Loucy (cell line): ENCODE data around the gene ADARB2.

Experiments
- H2AFZ ChIP-seq: fragments of 200-600 bp; sonication (generic); 2 replicates; pipeline ENCODE4 v1.6.0; 2016; ENCODE audit warnings: antibody characterized with exemption, mild to moderate bottlenecking, low read length, moderate library complexity
- H3F3A ChIP-seq: fragments of 200-600 bp; 2 replicates; pipeline ENCODE4 v1.6.0; 2016; ENCODE audit warnings: antibody characterized with exemption, low read depth, mild to moderate bottlenecking
- H3K27me3 ChIP-seq: fragments of 200-600 bp; sonication (generic); 2 replicates; pipeline ENCODE4 v1.6.1; 2014; ENCODE audit warnings: low read length, mild to moderate bottlenecking; ENCODE audit not compliant: insufficient read depth, poor library complexity, severe bottlenecking
- H3K36me3 ChIP-seq: fragments of 200-600 bp; sonication (generic); 2 replicates; pipeline ENCODE4 v1.6.1; 2016; ENCODE audit warnings: low read length; ENCODE audit not compliant: insufficient read depth
- H3K4me1 ChIP-seq: fragments of 200-600 bp; sonication (generic); 2 replicates; pipeline ENCODE4 v1.5.1; 2014; ENCODE audit warnings: low read length, mild to moderate bottlenecking; ENCODE audit not compliant: insufficient read depth, poor library complexity, severe bottlenecking
- H3K4me2 ChIP-seq: fragments of 200-600 bp; sonication (generic); 2 replicates; pipeline ENCODE4 v1.6.0; 2014; ENCODE audit warnings: antibody characterized with exemption, low read length, low read depth, mild to moderate bottlenecking; ENCODE audit not compliant: poor library complexity, severe bottlenecking
- H3K4me3 ChIP-seq: fragments of 200-600 bp; sonication (generic); 2 replicates; pipeline ENCODE4 v1.5.1; 2014; ENCODE audit warnings: low read length, mild to moderate bottlenecking, mixed read lengths; ENCODE audit not compliant: poor library complexity, severe bottlenecking
- H3K79me2 ChIP-seq: fragments of 200-600 bp; sonication (generic); 2 replicates; pipeline ENCODE4 v1.6.1; 2014; ENCODE audit warnings: low read length; ENCODE audit not compliant: insufficient read depth
- H3K9ac ChIP-seq: fragments of 200-600 bp; sonication (generic); 2 replicates; pipeline ENCODE4 v1.6.0; 2014; ENCODE audit warnings: mild to moderate bottlenecking, low read depth, low read length, moderate library complexity; ENCODE audit not compliant: poor library complexity, severe bottlenecking
- H3K9me2 ChIP-seq: fragments of 200-600 bp; sonication (generic); replicated peaks from 2 replicates; pipeline ENCODE4 v1.6.1; 2016; ENCODE audit warnings: low read depth, low read length, mixed read lengths
- H3K9me3 ChIP-seq: fragments of 200-600 bp; sonication (generic); 2 replicates; pipeline ENCODE4 v1.6.1; 2014; ENCODE audit warnings: mild to moderate bottlenecking, antibody characterized with exemption, low read length, low read depth; ENCODE audit not compliant: insufficient read depth
- H4K20me1 ChIP-seq: fragments of 200-600 bp; sonication (generic); 2 replicates; pipeline ENCODE4 v1.6.0; 2014; ENCODE audit warnings: antibody characterized with exemption, low read length, mild to moderate bottlenecking; ENCODE audit not compliant: insufficient read depth, poor library complexity, severe bottlenecking
- EZH2phosphoT487 ChIP-seq: fragments of 200-600 bp; IDR thresholded peaks from 2 replicates; pipeline ENCODE4 v1.6.1; 2018; ENCODE audit warnings: antibody characterized with exemption, mild to moderate bottlenecking, moderate library complexity, borderline replicate concordance
- TF ChIP-seq, protein P1 (sequence below): fragments of 200-600 bp; sonication (generic); conservative IDR thresholded peaks from 2 replicates; pipeline ENCODE4 v1.5.1; 2014; ENCODE audit warnings: mild to moderate bottlenecking, antibody characterized with exemption, low read length

The ADARB2 gene

DNA sequence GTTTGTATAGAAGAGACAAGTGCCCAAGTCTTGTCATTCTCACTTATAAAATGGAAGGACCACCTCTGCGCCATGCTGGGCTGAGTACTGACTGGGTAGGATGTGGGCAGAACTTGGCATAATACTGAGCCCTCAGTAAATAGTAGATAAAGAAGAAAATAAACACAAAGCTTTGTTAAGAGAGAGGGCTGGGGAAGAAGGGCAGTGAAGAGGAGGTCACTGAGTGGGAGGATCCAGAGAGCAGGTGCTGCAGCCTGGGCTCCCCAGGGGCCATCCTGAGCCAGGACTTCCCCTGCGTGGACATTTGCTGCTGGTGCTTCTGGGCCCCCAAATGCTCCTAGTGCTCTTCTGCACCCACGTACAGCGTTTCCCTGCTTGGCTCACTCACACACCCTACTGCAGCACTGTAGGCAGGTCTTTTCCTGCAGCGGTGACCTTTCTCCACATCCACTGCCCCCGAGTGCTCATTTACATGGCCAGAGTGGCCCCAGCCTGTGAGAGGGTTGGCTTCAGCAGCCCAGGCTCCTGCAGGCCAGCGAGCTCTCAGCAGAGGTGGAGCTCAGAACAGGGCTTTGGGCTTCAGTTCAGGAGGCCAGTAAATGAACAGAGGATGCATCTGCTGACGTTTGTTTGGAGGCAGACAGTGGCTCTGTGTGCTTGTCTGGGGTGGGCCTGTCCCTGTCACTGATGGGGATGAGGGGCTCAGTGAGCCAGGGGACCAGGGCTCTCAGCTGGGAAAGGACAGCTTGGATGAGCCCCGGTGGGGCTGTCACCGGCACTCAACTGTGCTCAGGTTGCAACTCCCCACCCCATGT is 164.6 kb downstream of the ADARB2 start:
- Histone ChIP-seq H3K4me2 (no peak overlapping the region), H3K27me3 (no peaks in the 10 kb centered on the region)

DNA sequence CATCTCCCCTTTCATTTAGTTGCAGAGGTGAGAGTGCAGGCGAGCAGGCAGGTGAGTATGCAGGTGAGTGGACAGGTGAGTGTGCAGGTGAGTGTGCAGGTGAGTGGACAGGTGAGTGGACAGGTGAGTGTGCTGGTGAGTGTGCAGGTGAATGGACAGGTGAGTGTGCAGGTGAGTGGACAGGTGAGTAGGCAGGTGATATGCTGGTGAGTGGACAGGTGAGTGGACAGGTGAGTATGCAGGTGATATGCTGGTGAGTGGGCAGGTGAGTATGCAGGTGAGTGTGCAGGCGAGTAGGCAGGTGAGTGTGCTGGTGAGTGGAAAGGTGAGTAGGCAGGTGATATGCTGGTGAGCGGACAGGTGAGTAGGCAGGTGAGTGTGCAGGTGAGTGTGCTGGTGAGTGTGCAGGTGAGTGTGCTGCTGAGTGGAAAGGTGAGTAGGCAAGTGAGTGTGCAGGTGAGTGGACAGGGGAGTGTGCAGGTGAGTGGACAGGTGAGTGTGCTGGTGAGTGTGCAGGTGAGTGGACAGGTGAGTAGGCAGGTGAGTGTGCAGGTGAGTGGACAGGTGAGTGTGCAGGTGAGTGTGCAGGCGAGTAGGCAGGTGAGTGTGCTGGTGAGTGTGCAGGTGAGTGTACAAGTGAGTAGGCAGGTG is 165.6 kb downstream of the ADARB2 start:
- Histone ChIP-seq H3K9me2 (no peaks in the 10 kb centered on the region), H2AFZ (no peak overlapping the region), H3K4me1 (no peaks in the 10 kb centered on the region), H3F3A (no peaks in the 10 kb centered on the region), H3K36me3 (no peaks in the 10 kb centered on the region), H3K9ac (no peak overlapping the region), H3K27me3 (no peaks in the 10 kb centered on the region), H4K20me1 (no peaks in the 10 kb centered on the region), H3K4me3 (no peak overlapping the region), H3K4me2 (no peak overlapping the region), H3K79me2 (no peaks in the 10 kb centered on the region), H3K9me3 (no peaks in the 10 kb centered on the region)
- TF ChIP-seq EZH2phosphoT487, result no peak
- TF ChIP-seq, protein P1, sequence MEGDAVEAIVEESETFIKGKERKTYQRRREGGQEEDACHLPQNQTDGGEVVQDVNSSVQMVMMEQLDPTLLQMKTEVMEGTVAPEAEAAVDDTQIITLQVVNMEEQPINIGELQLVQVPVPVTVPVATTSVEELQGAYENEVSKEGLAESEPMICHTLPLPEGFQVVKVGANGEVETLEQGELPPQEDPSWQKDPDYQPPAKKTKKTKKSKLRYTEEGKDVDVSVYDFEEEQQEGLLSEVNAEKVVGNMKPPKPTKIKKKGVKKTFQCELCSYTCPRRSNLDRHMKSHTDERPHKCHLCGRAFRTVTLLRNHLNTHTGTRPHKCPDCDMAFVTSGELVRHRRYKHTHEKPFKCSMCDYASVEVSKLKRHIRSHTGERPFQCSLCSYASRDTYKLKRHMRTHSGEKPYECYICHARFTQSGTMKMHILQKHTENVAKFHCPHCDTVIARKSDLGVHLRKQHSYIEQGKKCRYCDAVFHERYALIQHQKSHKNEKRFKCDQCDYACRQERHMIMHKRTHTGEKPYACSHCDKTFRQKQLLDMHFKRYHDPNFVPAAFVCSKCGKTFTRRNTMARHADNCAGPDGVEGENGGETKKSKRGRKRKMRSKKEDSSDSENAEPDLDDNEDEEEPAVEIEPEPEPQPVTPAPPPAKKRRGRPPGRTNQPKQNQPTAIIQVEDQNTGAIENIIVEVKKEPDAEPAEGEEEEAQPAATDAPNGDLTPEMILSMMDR, result no peak

More for the DNA sequence above, 164.6 kb downstream of the ADARB2 start:
- no peak for TF ChIP-seq EZH2phosphoT487
- TF ChIP-seq, protein P1, result no peak
- H3F3A ChIP-seq, result no peaks in the 10 kb centered on the region
- H3K9me2 ChIP-seq, result no peaks in the 10 kb centered on the region
- H3K36me3 ChIP-seq, result no peaks in the 10 kb centered on the region
- H3K4me3 ChIP-seq, result no peak overlapping the region
- H3K9me3 ChIP-seq, result no peaks in the 10 kb centered on the region
- no peaks in the 10 kb centered on the region for H4K20me1 ChIP-seq
- H3K4me1 ChIP-seq, result no peaks in the 10 kb centered on the region
- no peak overlapping the region for H3K9ac ChIP-seq
- no peaks in the 10 kb centered on the region for H3K79me2 ChIP-seq
- no peak overlapping the region for H2AFZ ChIP-seq

DNA sequence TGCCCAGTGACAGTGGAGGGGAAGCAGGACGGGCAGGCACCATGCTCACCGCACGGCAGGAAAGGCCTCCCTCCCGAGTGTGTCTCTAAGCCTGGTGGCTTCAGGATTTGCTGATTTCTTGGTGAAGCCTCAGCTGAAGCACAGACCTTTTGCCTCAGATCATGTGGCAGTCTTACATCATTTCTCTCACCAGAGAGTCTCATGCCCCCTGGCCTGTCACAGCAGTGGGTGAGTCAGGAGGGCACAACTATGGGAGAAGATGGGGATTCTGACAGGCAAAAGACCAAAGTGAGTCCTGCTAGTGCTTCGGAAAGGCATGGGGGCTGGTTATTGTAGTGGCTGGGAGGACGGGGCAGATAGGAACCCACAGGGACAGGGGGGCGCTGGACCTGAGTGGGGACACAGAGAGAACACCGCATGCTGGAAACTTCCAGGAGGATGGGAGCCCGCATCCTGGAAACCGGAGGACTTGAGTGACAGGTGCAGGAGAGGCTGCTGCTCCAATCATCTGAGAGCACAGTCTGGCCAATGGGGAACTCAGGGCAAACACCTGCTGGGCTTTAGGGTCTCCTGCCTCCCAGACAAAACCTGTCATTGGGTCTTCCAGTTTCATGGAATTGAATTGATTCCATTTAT is 166.8 kb downstream of the ADARB2 start:
- H3K27me3 ChIP-seq, result no peaks in the 10 kb centered on the region
- H3K9ac ChIP-seq, result no peak overlapping the region
- H3K79me2 ChIP-seq, result no peaks in the 10 kb centered on the region
- H3K9me2 ChIP-seq, result no peaks in the 10 kb centered on the region
- no peaks in the 10 kb centered on the region for H3K4me1 ChIP-seq
- no peaks in the 10 kb centered on the region for H4K20me1 ChIP-seq
- no peak overlapping the region for H3K4me2 ChIP-seq
- no peaks in the 10 kb centered on the region for H3F3A ChIP-seq
- H3K9me3 ChIP-seq, result no peaks in the 10 kb centered on the region
- no peak overlapping the region for H2AFZ ChIP-seq
- no peak overlapping the region for H3K4me3 ChIP-seq
- TF ChIP-seq EZH2phosphoT487, result no peak
- TF ChIP-seq, protein P1, result no peak
- no peaks in the 10 kb centered on the region for H3K36me3 ChIP-seq
